Stimulated activated CD8-positive, alpha-beta memory T cell treated with anti-CD3 and anti-CD28 coated beads, Interleukin-12 subunit alpha, Interleukin-12 subunit beta, amount 100 ng/mL, for 24 hours (primary cell): ENCODE measurements around the gene AMBP.
"Not testable (repeated sequence)": the region's sequence is repeated elsewhere in the genome, so short reads cannot be mapped to it uniquely, and the experiment has no call there.

Source experiments
- DNase-seq: peaks from one replicate; pipeline ENCODE4 v3.0.0-alpha.2; 2020; ENCODE audit errors: extremely low read depth

The AMBP gene

GRCh38 chr9:114092336-114092735 lies 14.2 kb upstream of the AMBP start:
- no peak for DNase-seq

DNA sequence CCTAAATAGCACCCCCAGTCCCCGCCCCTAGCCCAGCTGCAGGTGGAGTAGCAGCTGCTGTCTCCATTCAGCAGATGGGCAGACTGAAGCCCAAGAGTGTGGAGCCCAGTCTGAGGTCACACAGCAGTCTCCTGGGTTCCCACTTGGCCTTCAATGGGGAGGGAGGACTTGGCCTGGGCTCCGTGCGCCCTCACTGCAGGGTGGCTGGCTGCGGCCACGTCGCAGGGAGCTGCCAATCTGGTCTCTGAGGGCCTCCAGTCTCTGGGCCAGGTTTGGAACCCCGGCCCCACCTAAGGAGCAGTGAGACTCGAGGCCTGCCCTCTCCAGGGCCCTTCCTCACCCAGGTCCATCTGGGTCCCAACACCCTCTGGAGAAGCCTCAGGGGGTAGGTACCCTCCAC lies 13.6 kb upstream of the AMBP start:
- no peak for DNase-seq

- no peak for DNase-seq
Observed at GRCh38 chr9:114090798-114091197, 12.7 kb upstream of the AMBP start.

DNA sequence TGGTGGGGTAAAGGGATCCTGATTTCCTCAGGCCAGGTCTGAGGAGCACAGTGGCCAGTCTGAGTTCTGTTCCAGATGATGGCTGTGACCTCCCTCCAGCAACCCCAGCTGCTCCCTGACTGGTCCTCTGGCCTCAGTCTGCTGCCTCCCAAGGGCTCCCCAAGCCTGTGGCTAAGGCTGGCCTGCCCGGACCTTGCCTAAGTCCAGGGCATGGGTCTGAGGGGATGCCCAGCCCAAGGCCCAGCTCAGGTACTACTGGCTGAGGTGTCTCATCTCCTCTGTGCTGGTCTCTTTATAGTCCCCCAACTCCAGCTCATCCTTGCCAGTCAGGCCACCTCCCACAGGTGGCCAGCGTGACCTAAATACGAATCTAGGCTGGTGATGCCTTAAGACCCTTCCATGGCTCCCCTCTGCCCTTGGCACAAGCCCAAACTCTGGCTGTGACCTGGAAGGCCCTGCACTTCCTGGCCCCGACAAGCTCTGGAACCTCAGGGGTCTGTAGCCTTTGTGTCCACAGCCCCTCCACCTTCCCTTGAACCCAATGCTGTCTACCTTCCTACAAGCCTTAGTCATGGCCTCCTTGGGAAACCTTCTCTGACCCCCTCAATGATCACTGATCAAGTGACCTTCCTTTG lies 11.2 kb upstream of the AMBP start:
- DNase-seq: no peak

GRCh38 chr9:114088571-114089170 lies 10.6 kb upstream of the AMBP start:
- DNase-seq: no peak

DNA sequence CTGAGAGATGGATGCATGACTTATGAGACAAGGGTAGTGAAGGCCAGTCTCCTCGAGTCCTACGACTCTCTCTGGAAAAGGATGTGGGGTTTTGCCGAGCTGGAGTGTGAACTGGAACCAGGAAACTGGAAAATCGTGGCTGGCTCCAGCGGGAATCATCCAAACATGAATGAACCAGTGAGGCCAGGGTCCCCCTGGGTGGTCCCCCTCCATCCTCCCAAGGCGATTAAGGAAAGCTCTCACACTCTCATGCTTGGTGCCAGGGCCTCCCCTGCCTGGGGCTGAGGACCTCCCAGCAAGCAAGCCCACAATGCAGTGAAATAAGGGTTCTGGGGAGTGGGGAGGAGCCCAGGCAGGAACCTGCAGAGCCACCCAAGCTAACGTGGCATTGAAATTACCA lies 9.6 kb upstream of the AMBP start:
- no peak for DNase-seq

DNA sequence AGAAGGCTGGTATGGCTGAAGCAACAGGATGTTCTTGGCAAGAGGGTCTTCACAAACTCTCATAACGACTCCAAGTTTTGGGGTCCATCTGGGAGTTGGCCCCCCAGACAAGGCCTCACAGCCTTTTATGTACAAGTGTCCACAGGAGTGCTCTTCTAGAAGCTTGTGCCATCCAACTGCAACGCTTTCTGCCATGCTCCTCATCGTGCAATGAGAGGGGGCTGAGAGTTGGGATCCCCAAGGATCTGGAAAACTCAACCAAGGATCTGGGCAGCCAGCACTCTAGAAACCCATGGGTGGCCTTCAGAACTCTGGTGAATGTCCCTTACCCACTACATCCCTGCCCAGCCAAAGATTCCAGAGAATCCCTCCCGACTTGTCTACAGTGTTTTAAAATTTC lies 8.5 kb upstream of the AMBP start:
- no peak for DNase-seq

DNA sequence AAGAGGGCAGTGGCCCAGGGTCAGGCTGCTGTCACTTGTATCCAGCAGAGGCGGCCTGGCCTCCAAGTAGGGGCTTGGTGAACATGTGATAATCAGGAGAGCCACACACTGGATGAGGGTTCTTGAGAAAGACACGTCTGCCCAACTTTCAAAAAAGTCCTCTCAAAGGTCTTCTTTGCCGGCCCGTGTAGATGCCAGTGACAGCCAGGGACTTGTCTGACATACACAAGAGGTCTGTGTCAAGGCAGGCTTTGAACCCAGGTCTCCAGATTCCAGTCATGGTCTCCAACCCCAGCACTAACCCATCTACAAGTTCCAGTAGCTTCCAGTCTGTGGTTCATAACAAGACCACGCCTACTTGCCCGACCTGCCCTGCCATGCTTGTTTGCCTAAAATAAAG lies 7.9 kb upstream of the AMBP start:
- no peak for DNase-seq

- no peak for DNase-seq
Observed at GRCh38 chr9:114085387-114085789, 7.3 kb upstream of the AMBP start.

GRCh38 chr9:114084282-114085073 lies 6.4 kb upstream of the AMBP start:
- no peak for DNase-seq

- DNase-seq: no peak
Observed at GRCh38 chr9:114083666-114084065, 5.6 kb upstream of the AMBP start.

DNA sequence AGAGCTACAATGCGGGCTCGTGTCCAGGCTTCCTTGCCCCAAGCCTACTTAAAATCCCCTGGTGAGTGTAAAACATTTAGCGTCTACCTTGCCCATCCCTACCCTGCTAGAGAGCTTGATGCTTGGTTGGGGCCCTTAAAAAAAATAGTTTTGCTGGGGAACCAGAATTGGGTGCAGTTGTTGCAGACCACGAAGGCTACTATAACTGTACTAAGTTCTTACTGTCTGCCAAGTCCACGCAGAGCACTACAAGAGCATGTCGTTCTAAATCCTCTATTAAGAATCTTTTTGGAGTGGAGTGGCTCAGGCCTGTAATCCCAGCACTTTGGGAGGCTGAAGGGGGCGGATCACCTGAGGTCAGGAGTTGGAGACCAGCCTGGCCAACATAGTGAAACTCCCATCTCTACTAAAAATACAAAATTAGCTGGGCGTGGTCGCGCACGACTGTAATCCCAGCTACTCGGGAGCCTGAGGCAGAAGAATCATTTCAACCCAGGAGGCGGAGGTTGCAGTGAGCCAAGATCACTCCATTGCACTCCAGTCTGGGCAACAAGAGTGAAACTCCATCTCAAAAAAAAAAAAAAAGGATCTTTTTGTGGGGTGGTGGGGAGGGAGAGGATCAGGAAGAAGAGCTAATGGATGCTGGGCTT lies 4.8 kb upstream of the AMBP start:
- not testable (repeated sequence) for DNase-seq

GRCh38 chr9:114082017-114082762 lies 4.1 kb upstream of the AMBP start:
- DNase-seq: peak; percentile 45

GRCh38 chr9:114081441-114082016 lies 3.4 kb upstream of the AMBP start:
- DNase-seq: no peak

GRCh38 chr9:114080773-114081440 lies 2.8 kb upstream of the AMBP start:
- no peak for DNase-seq

DNA sequence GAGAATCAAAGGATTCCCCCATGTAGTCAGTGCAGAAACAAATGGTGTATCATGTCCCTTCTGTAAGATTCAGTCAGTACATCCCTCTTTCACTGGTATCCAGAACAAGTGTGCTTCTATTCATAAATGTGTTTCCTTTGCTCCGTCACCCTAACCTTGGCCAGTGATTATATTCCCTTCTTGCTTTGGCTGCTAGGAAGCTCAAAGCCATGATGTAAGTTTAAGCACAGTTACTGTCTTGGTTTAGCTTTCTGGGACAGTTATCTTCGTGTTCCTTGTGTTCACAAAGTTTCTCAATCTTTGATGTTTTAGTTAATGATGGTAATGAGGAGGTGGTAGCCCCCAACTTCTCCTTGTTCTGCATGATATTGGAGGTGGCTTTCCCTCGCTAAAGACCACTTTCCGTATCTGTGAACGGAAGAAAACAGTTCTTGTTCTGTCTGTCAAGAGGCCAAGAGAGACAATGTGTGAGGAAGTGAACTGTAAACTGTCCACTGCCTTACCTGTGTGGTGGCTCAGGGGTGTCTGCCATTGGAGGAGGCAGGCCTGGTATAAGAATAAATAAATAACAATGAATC lies 2.2 kb upstream of the AMBP start:
- DNase-seq: no peak

- no peak for DNase-seq
Observed at GRCh38 chr9:114078781-114079156, 669 bp upstream of the AMBP start.

- DNase-seq: no peak
Observed at GRCh38 chr9:114077162-114077837, 800 bp downstream of the AMBP start.

DNA sequence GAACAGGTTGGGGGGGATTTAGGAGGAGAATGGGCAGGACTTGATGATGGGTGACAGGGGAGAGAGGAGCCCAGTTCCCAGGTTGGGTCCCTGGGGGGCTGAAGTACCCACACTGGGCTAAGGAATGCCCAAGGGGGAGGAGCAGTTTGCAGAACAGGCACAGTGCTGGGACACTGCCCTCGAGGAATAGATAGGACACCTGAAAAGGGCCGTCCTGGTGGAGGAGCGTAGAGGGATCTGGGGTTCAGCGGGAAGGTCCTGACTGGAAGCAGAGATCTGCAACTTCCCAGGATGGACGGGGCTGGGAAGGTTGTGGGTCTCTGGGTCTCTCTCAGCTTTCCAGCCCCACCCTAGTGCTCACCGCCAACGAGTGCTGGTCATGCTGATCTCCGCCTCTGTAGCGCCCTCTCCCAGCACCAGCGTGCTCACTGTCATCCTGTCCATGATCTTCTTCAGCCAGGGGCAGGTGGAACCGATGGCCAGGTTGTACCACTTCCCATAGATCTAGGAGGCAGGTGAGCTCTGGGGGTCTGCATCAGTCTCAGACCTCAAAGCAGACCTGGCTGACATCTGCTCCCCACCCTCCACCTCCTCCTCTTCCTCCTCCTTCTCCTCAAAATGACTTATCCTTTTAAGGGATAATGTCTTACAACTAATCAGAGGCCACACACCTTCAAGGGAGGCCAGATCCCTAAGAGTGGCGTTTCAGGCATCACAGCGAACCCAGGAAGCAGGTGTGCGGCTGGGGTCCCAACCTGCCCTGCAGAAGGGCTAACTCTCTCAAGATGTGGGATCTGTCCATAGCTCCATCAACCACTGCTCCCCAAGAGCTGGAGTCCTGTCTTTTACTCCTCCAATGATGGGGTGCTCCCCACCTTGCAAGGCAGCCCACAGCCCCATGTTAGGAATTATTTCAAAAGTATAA lies 1.6 kb downstream of the AMBP start:
- DNase-seq: no peak
